ENCODE results near the gene NDUFAF3. TPM values are rescaled to one million over a fixed set of nuclear protein-coding genes. Genes with fewer than 3 reads are reported as not detected.

Gene NDUFAF3
- total and polyA plus RNA-seq, 2 experiments from 2014 or later, result 70.7 to 140 TPM

GRCh38 chr3:49027634-49028033 lies 5.7 kb downstream of the NDUFAF3 start:
- H3K79me2 ChIP-seq, result peaks cover 49% of the 10 kb centered on the region
- no peaks in the 10 kb centered on the region for H3K27me3 ChIP-seq
- H3K36me3 ChIP-seq (replicated peaks; ENCODE audit: insufficient read depth, low read depth), result no peaks in the 10 kb centered on the region
- no peak for TF ChIP-seq CTCF (IDR thresholded peaks at IDR 0.05; ENCODE audit: poor library complexity)
- TF ChIP-seq EZH2phosphoT487 (IDR thresholded peaks at IDR 0.05; ENCODE audit: low read depth, severe bottlenecking, unreplicated experiment), result no peak
- TF ChIP-seq EZH2 (IDR thresholded peaks at IDR 0.05; ENCODE audit: borderline replicate concordance), result no peak
- no peak overlapping the region for H2AFZ ChIP-seq
- DNase-seq (ENCODE audit: low spot score), result no peak
- H3K27ac ChIP-seq, result peak overlapping the region; percentile 87
- peak overlapping the region; percentile 95 for H3K4me2 ChIP-seq
- 95% methylated on average over 9 of the region's 9 CpGs for WGBS (ENCODE audit: low lambda C conversion rate, missing lambda C conversion rate)
- no peaks in the 10 kb centered on the region for H4K20me1 ChIP-seq (ENCODE audit: insufficient read depth, poor library complexity, severe bottlenecking)
- no peaks in the 10 kb centered on the region for H3K9me3 ChIP-seq (ENCODE audit: low read depth)
- H3K4me3 ChIP-seq, result no peak overlapping the region
- H3K4me1 ChIP-seq (ENCODE audit: insufficient read depth), result peaks cover 21% of the 10 kb centered on the region
- H3K9me2 ChIP-seq (replicated peaks; ENCODE audit: insufficient read depth), result no peaks in the 10 kb centered on the region

GRCh38 chr3:49028298-49028672 lies 6.4 kb downstream of the NDUFAF3 start:
- no peaks in the 10 kb centered on the region for H3K9me2 ChIP-seq (replicated peaks; ENCODE audit: insufficient read depth)
- peaks cover 42% of the 10 kb centered on the region for H3K79me2 ChIP-seq
- no peaks in the 10 kb centered on the region for H4K20me1 ChIP-seq (ENCODE audit: insufficient read depth, poor library complexity, severe bottlenecking)
- H2AFZ ChIP-seq, result no peak overlapping the region
- peak overlapping the region; percentile 95 for H3K4me2 ChIP-seq
- no peaks in the 10 kb centered on the region for H3K27me3 ChIP-seq
- H3K9me3 ChIP-seq (ENCODE audit: low read depth), result no peaks in the 10 kb centered on the region
- H3K4me3 ChIP-seq, result peak overlapping the region; percentile 50
- H3K4me1 ChIP-seq (ENCODE audit: insufficient read depth), result peaks cover 15% of the 10 kb centered on the region
- no peak for DNase-seq (ENCODE audit: low spot score)
- H3K36me3 ChIP-seq (replicated peaks; ENCODE audit: insufficient read depth, low read depth), result no peaks in the 10 kb centered on the region
- H3K27ac ChIP-seq, result peak overlapping the region; percentile 87
- WGBS (ENCODE audit: low lambda C conversion rate, missing lambda C conversion rate), result 88% methylated on average over 4 of the region's 4 CpGs
- TF ChIP-seq EZH2phosphoT487 (IDR thresholded peaks at IDR 0.05; ENCODE audit: low read depth, severe bottlenecking, unreplicated experiment) (no peak), CTCF (IDR thresholded peaks at IDR 0.05; ENCODE audit: poor library complexity) (no peak), EZH2 (IDR thresholded peaks at IDR 0.05; ENCODE audit: borderline replicate concordance) (no peak)

GRCh38 chr3:49028673-49029562 lies 7.0 kb downstream of the NDUFAF3 start, which contains the start of gene IMPDH2:
TSS of gene IMPDH2 (minus strand) at chr3:49029398. CDS start at chr3:49029350, 48 bp downstream.
- H2AFZ ChIP-seq, result peak within 1 kb of the TSS; percentile 38
- H3K9me2 ChIP-seq (replicated peaks; ENCODE audit: insufficient read depth), result no peaks in the 10 kb centered on the region
- peak within 1 kb of the TSS; percentile 87 for H3K27ac ChIP-seq
- WGBS (ENCODE audit: low lambda C conversion rate, missing lambda C conversion rate), result 7% methylated on average over 52 of the region's 55 CpGs
- H3K4me1 ChIP-seq (ENCODE audit: insufficient read depth), result peaks cover 13% of the 10 kb centered on the region
- no peaks in the 10 kb centered on the region for H3K36me3 ChIP-seq (replicated peaks; ENCODE audit: insufficient read depth, low read depth)
- H3K4me2 ChIP-seq, result peak within 1 kb of the TSS; percentile 95
- H3K27me3 ChIP-seq, result no peaks in the 10 kb centered on the region
- peaks cover 38% of the 10 kb centered on the region for H3K79me2 ChIP-seq
- TF ChIP-seq CTCF (IDR thresholded peaks at IDR 0.05; ENCODE audit: poor library complexity) (peak; percentile 8), EZH2 (IDR thresholded peaks at IDR 0.05; ENCODE audit: borderline replicate concordance) (no peak), EZH2phosphoT487 (IDR thresholded peaks at IDR 0.05; ENCODE audit: low read depth, severe bottlenecking, unreplicated experiment) (no peak)
- H3K4me3 ChIP-seq, result peak within 1 kb of the TSS; percentile 50
- no peaks in the 10 kb centered on the region for H3K9me3 ChIP-seq (ENCODE audit: low read depth)
- no peaks in the 10 kb centered on the region for H4K20me1 ChIP-seq (ENCODE audit: insufficient read depth, poor library complexity, severe bottlenecking)
- peak; percentile 98 for DNase-seq (ENCODE audit: low spot score)

Data from hepatocyte (in vitro differentiated cells).